ENCODE data around the gene TLE1.

The TLE1 gene

DNA sequence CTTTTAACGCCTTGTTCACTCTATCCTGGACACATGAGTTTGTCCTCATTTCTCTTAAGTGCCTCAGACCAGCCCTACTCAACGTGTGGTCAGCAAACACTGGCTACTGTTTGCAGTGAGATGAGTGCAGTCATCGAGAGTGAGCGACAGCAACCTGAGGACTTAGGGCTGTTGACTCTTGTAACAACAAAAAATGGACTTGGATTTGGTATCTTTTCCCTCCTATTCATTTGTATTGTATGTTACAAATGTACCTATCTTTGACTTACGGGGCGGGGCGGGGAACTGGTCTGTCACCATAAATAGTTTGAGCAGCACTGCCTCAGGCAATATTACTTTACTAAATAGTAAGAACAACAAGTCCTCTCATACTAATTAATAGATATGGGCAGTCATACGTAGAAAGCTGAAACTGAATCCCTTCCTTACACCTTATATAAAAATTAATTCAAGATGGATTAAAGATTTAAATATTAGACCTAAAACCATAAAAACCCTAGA lies 84.1 kb downstream of the TLE1 start:
- no peak overlapping the region for H2AFZ ChIP-seq (ENCODE audit: low read depth, low read length)
- H3K27ac ChIP-seq (ENCODE audit: low read length), result no peak overlapping the region
- no peak overlapping the region for H3K4me2 ChIP-seq (ENCODE audit: low read length)
- peaks cover 11% of the 10 kb centered on the region; the same call in 1 of the 2 replicates for H3K27me3 ChIP-seq (ENCODE audit: low read depth, low read length)
- TF ChIP-seq, protein P1, sequence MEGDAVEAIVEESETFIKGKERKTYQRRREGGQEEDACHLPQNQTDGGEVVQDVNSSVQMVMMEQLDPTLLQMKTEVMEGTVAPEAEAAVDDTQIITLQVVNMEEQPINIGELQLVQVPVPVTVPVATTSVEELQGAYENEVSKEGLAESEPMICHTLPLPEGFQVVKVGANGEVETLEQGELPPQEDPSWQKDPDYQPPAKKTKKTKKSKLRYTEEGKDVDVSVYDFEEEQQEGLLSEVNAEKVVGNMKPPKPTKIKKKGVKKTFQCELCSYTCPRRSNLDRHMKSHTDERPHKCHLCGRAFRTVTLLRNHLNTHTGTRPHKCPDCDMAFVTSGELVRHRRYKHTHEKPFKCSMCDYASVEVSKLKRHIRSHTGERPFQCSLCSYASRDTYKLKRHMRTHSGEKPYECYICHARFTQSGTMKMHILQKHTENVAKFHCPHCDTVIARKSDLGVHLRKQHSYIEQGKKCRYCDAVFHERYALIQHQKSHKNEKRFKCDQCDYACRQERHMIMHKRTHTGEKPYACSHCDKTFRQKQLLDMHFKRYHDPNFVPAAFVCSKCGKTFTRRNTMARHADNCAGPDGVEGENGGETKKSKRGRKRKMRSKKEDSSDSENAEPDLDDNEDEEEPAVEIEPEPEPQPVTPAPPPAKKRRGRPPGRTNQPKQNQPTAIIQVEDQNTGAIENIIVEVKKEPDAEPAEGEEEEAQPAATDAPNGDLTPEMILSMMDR (IDR thresholded peaks at IDR 0.05; ENCODE audit: low read depth, low read length), result no peak
- no peak for TF ChIP-seq EZH2phosphoT487 (IDR thresholded peaks at IDR 0.05; ENCODE audit: low read depth)
- H3K4me3 ChIP-seq (ENCODE audit: low read length), result no peak overlapping the region
- H3K9me3 ChIP-seq (ENCODE audit: insufficient read depth, low read length), result no peaks in the 10 kb centered on the region
- no peaks in the 10 kb centered on the region for H3K79me2 ChIP-seq (ENCODE audit: low read length)
- no peaks in the 10 kb centered on the region for H3K36me3 ChIP-seq (replicated peaks; ENCODE audit: low read depth, low read length)
- H4K20me1 ChIP-seq (ENCODE audit: insufficient read depth, low read length), result 0 out of 2 replicates have a peak, but pooled peaks cover 4% of the 10 kb centered on the region
- no peak overlapping the region for H3K9ac ChIP-seq (ENCODE audit: low read length)
- H3K4me1 ChIP-seq (ENCODE audit: low read length), result peaks cover 41% of the 10 kb centered on the region

DNA sequence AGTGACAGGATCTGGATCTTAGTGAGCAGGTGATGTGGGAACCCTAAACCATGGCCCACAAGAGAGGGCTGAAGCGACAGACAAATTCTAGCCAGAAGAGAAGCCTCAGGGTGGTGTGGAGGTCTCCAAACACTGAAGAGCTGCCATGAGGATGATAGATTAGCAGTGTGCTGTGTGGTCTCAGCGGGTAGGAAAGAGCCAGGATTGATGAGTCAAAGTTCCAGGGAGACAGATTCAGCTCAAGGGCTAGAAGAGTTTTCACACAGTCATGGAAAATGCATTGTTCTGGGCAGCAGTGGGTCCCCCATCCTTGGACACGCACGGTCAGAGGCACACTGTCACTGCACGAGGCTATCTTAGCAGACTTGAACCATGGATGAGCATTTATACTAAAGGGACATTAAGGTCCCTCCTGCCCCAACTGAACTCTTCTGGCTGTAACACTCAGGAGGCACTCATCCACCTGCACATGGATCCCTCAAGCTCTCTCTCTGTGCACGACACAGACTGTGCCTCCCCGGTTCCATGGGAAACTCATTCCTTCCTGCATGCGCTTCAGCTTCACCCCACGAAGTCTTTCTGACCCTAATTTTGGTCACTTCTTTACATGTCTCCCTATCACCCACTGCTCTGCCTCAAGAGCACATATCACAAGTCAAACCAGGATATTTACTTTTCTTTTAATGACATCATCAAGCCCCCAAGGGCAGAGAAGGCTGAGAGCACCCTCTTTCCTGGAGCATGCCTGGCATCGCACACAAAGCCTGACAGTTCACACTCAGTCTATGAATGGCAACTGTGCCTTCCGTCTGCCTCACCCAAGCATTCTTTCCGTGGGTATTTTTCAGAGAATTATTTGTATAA lies 84.8 kb downstream of the TLE1 start:
- no peak overlapping the region for H3K9ac ChIP-seq (ENCODE audit: low read length)
- no peaks in the 10 kb centered on the region for H3K9me3 ChIP-seq (ENCODE audit: insufficient read depth, low read length)
- H3K27me3 ChIP-seq (ENCODE audit: low read depth, low read length), result peaks cover 11% of the 10 kb centered on the region; the same call in 1 of the 2 replicates
- H2AFZ ChIP-seq (ENCODE audit: low read depth, low read length), result no peak overlapping the region
- H3K4me2 ChIP-seq (ENCODE audit: low read length), result no peak overlapping the region
- H3K4me3 ChIP-seq (ENCODE audit: low read length), result no peak overlapping the region
- no peaks in the 10 kb centered on the region for H3K36me3 ChIP-seq (replicated peaks; ENCODE audit: low read depth, low read length)
- H3K27ac ChIP-seq (ENCODE audit: low read length), result no peak overlapping the region
- H3K4me1 ChIP-seq (ENCODE audit: low read length), result peaks cover 41% of the 10 kb centered on the region
- TF ChIP-seq, protein P1 (IDR thresholded peaks at IDR 0.05; ENCODE audit: low read depth, low read length), result no peak
- TF ChIP-seq EZH2phosphoT487 (IDR thresholded peaks at IDR 0.05; ENCODE audit: low read depth), result no peak
- 0 out of 2 replicates have a peak, but pooled peaks cover 4% of the 10 kb centered on the region for H4K20me1 ChIP-seq (ENCODE audit: insufficient read depth, low read length)
- H3K79me2 ChIP-seq (ENCODE audit: low read length), result no peaks in the 10 kb centered on the region

DNA sequence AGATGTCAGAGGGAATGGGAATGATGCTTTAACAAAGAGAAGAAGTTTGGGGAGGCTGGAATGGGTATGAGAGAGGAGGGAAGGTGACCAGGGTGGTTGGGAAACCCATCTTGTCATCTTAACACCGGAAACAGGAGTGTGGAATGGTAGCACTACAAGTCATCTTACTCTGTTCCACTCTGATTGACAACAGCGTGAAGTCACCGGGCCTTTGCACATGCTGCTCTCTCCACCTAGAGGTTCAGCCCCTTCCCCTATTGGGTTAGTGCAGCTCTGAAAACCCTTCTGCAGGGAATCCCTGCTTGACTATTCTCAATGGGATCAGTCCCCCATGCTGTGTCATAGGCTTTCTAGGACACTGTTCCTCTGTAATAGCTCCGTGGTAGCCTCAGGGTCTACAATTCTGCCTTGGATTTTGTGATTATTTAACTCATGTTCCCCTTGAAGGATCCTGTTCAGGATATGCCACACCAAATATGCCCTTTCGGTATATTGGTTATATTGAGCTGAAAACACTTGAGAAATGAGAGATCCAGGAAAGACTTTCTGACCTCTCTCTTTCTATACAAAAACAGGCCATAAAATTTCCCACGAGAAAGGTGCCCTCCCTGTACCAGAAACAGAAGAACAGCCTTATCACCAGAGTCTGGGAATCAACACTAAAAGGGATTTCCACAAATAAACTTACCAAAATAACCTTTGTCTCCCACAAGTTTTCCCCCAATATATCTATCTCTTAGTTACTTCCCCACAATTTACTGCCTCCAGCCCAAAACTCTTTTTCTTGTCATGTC lies 86.3 kb downstream of the TLE1 start:
- peaks cover 46% of the 10 kb centered on the region for H3K4me1 ChIP-seq (ENCODE audit: low read length)
- H2AFZ ChIP-seq (ENCODE audit: low read depth, low read length), result no peak overlapping the region
- H4K20me1 ChIP-seq (ENCODE audit: insufficient read depth, low read length), result 0 out of 2 replicates have a peak, but pooled peaks cover 4% of the 10 kb centered on the region
- no peaks in the 10 kb centered on the region for H3K9me3 ChIP-seq (ENCODE audit: insufficient read depth, low read length)
- no peaks in the 10 kb centered on the region for H3K36me3 ChIP-seq (replicated peaks; ENCODE audit: low read depth, low read length)
- no peak overlapping the region for H3K27ac ChIP-seq (ENCODE audit: low read length)
- H3K9ac ChIP-seq (ENCODE audit: low read length), result no peak overlapping the region
- peaks cover 21% of the 10 kb centered on the region for H3K27me3 ChIP-seq (ENCODE audit: low read depth, low read length)
- no peak overlapping the region; the same call in 1 of the 2 replicates for H3K4me2 ChIP-seq (ENCODE audit: low read length)
- no peak overlapping the region for H3K4me3 ChIP-seq (ENCODE audit: low read length)
- no peak for TF ChIP-seq EZH2phosphoT487 (IDR thresholded peaks at IDR 0.05; ENCODE audit: low read depth)
- TF ChIP-seq, protein P1 (IDR thresholded peaks at IDR 0.05; ENCODE audit: low read depth, low read length), result no peak
- no peaks in the 10 kb centered on the region for H3K79me2 ChIP-seq (ENCODE audit: low read length)
